Stimulated activated naive CD8-positive, alpha-beta T cell treated with anti-CD3 and anti-CD28 coated beads, Interleukin-15, Interleukin-2, amounts not matched to agents 100 ng/mL and 50 ng/mL, for 24 hours (primary cell): ENCODE measurements around the gene SLC25A51.

ENCODE experiments used
- H3K27ac Mint-ChIP-seq: one replicate; pipeline ENCODE4 v1.8.0; 2021; ENCODE audit warnings: mild to moderate bottlenecking, mixed read lengths
- H3K27me3 Mint-ChIP-seq: one replicate; pipeline ENCODE4 v1.8.0; 2021; ENCODE audit warnings: mixed read lengths
- H3K36me3 Mint-ChIP-seq: one replicate; pipeline ENCODE4 v1.8.0; 2021; ENCODE audit warnings: low read depth, mixed read lengths
- H3K4me1 Mint-ChIP-seq: one replicate; pipeline ENCODE4 v1.8.0; 2021; ENCODE audit warnings: low read depth, mixed read lengths
- H3K4me3 Mint-ChIP-seq: one replicate; pipeline ENCODE4 v1.8.0; 2021; ENCODE audit warnings: mild to moderate bottlenecking, mixed read lengths
- H3K9me3 Mint-ChIP-seq: one replicate; pipeline ENCODE4 v1.8.0; 2021; ENCODE audit warnings: mixed read lengths

Gene SLC25A51

GRCh38 chr9:37903647-37904444, at the start of gene SLC25A51:
SLC25A51 (minus strand) TSS chr9:37904127; CDS start chr9:37888550, 15,577 bp downstream.
- H3K4me3 Mint-ChIP-seq, result peak within 1 kb of the TSS; percentile 93
- H3K4me1 Mint-ChIP-seq, result peaks cover 22% of the 10 kb centered on the region
- no peaks in the 10 kb centered on the region for H3K9me3 Mint-ChIP-seq
- peaks cover 9% of the 10 kb centered on the region for H3K36me3 Mint-ChIP-seq
- no peaks in the 10 kb centered on the region for H3K27me3 Mint-ChIP-seq
- peak within 1 kb of the TSS; percentile 87 for H3K27ac Mint-ChIP-seq

GRCh38 chr9:37953206-37953774, 49.4 kb upstream of the SLC25A51 start:
- Mint-ChIP-seq H3K27ac (peak overlapping the region; percentile 91), H3K9me3 (no peaks in the 10 kb centered on the region), H3K4me3 (peak overlapping the region; percentile 58), H3K4me1 (peaks cover 30% of the 10 kb centered on the region), H3K36me3 (no peaks in the 10 kb centered on the region), H3K27me3 (no peaks in the 10 kb centered on the region)

GRCh38 chr9:37952731-37953130, 48.8 kb upstream of the SLC25A51 start:
- Mint-ChIP-seq H3K4me3 (no peak overlapping the region), H3K9me3 (no peaks in the 10 kb centered on the region), H3K27ac (peak overlapping the region; percentile 45), H3K36me3 (no peaks in the 10 kb centered on the region), H3K27me3 (no peaks in the 10 kb centered on the region), H3K4me1 (peaks cover 30% of the 10 kb centered on the region)

- Mint-ChIP-seq H3K36me3 (no peaks in the 10 kb centered on the region), H3K27ac (no peak overlapping the region), H3K27me3 (no peaks in the 10 kb centered on the region), H3K9me3 (no peaks in the 10 kb centered on the region), H3K4me3 (no peak overlapping the region), H3K4me1 (peaks cover 30% of the 10 kb centered on the region)
Observed at GRCh38 chr9:37951671-37952449, 47.9 kb upstream of the SLC25A51 start.

GRCh38 chr9:37950561-37950960, 46.6 kb upstream of the SLC25A51 start:
- peaks cover 30% of the 10 kb centered on the region for H3K4me1 Mint-ChIP-seq
- no peak overlapping the region for H3K27ac Mint-ChIP-seq
- H3K27me3 Mint-ChIP-seq, result no peaks in the 10 kb centered on the region
- H3K36me3 Mint-ChIP-seq, result no peaks in the 10 kb centered on the region
- no peak overlapping the region for H3K4me3 Mint-ChIP-seq
- no peaks in the 10 kb centered on the region for H3K9me3 Mint-ChIP-seq

- Mint-ChIP-seq H3K27ac (no peak overlapping the region), H3K4me3 (no peak overlapping the region), H3K36me3 (no peaks in the 10 kb centered on the region), H3K9me3 (no peaks in the 10 kb centered on the region), H3K27me3 (no peaks in the 10 kb centered on the region), H3K4me1 (peaks cover 25% of the 10 kb centered on the region)
Observed at GRCh38 chr9:37949576-37949975, 45.6 kb upstream of the SLC25A51 start.

- H3K9me3 Mint-ChIP-seq, result no peaks in the 10 kb centered on the region
- no peaks in the 10 kb centered on the region for H3K36me3 Mint-ChIP-seq
- H3K4me3 Mint-ChIP-seq, result no peak overlapping the region
- no peak overlapping the region for H3K27ac Mint-ChIP-seq
- peaks cover 14% of the 10 kb centered on the region for H3K4me1 Mint-ChIP-seq
- H3K27me3 Mint-ChIP-seq, result no peaks in the 10 kb centered on the region
Observed at GRCh38 chr9:37948417-37948980, 44.6 kb upstream of the SLC25A51 start.

GRCh38 chr9:37947977-37948376, 44.0 kb upstream of the SLC25A51 start:
- Mint-ChIP-seq H3K9me3 (no peaks in the 10 kb centered on the region), H3K27ac (no peak overlapping the region), H3K4me1 (peaks cover 9% of the 10 kb centered on the region), H3K4me3 (no peak overlapping the region), H3K36me3 (no peaks in the 10 kb centered on the region), H3K27me3 (no peaks in the 10 kb centered on the region)

GRCh38 chr9:37947471-37947870, 43.5 kb upstream of the SLC25A51 start:
- Mint-ChIP-seq H3K9me3 (no peaks in the 10 kb centered on the region), H3K4me3 (no peak overlapping the region), H3K36me3 (no peaks in the 10 kb centered on the region), H3K4me1 (peaks cover 4% of the 10 kb centered on the region), H3K27me3 (no peaks in the 10 kb centered on the region), H3K27ac (no peak overlapping the region)

- no peaks in the 10 kb centered on the region for H3K27me3 Mint-ChIP-seq
- H3K9me3 Mint-ChIP-seq, result no peaks in the 10 kb centered on the region
- no peak overlapping the region for H3K27ac Mint-ChIP-seq
- H3K4me1 Mint-ChIP-seq, result no peaks in the 10 kb centered on the region
- H3K36me3 Mint-ChIP-seq, result no peaks in the 10 kb centered on the region
- H3K4me3 Mint-ChIP-seq, result no peak overlapping the region
Observed at GRCh38 chr9:37946971-37947370, 43.0 kb upstream of the SLC25A51 start.

GRCh38 chr9:37946041-37946440, 42.1 kb upstream of the SLC25A51 start:
- Mint-ChIP-seq H3K27ac (no peak overlapping the region), H3K36me3 (no peaks in the 10 kb centered on the region), H3K27me3 (no peaks in the 10 kb centered on the region), H3K9me3 (no peaks in the 10 kb centered on the region), H3K4me3 (no peak overlapping the region), H3K4me1 (no peaks in the 10 kb centered on the region)

GRCh38 chr9:37944671-37945481, 40.9 kb upstream of the SLC25A51 start:
- Mint-ChIP-seq H3K4me3 (no peak overlapping the region), H3K27me3 (no peaks in the 10 kb centered on the region), H3K9me3 (no peaks in the 10 kb centered on the region), H3K27ac (no peak overlapping the region), H3K36me3 (no peaks in the 10 kb centered on the region), H3K4me1 (no peaks in the 10 kb centered on the region)

GRCh38 chr9:37944266-37944650, 40.3 kb upstream of the SLC25A51 start:
- Mint-ChIP-seq H3K27me3 (no peaks in the 10 kb centered on the region), H3K4me3 (no peak overlapping the region)

More at GRCh38 chr9:37944266-37944650, 40.3 kb upstream of the SLC25A51 start:
- Mint-ChIP-seq H3K9me3 (no peaks in the 10 kb centered on the region), H3K36me3 (no peaks in the 10 kb centered on the region), H3K27ac (no peak overlapping the region), H3K4me1 (no peaks in the 10 kb centered on the region)
